Measurements from ENCODE around the gene HTR1B. TPM values are rescaled to one million over a fixed set of nuclear protein-coding genes. Genes with fewer than 3 reads are reported as not detected.

HTR1B gene
- total and polyA plus RNA-seq, 3 donors from 2014 or later = 0.80 to 4.7 (median 2.5) TPM

- no peaks in the 10 kb centered on the region for H3K27me3 ChIP-seq
- TF ChIP-seq CTCF (IDR thresholded peaks at IDR 0.05) (no peak), POLR2A (IDR thresholded peaks at IDR 0.05) (no peak)
- H3K4me3 ChIP-seq = no peak overlapping the region
- H3K36me3 ChIP-seq (ENCODE audit: low read depth, missing control alignments) = no peaks in the 10 kb centered on the region
- H3K27ac ChIP-seq = no peak overlapping the region
- 56 to 69% methylated on average over 1 of the region's 1 CpG for WGBS, 2 donors
- H3K4me1 ChIP-seq = no peaks in the 10 kb centered on the region
- intact Hi-C loops (cut with DNase I; ENCODE audit: low total_unique reads) = no loop called here
- H3K9me3 ChIP-seq = no peaks in the 10 kb centered on the region
- no peak for DNase-seq
Measured at GRCh38 chr6:77425216-77425615, 38.1 kb downstream of the HTR1B start.

- TF ChIP-seq POLR2A (IDR thresholded peaks at IDR 0.05) (no peak), CTCF (IDR thresholded peaks at IDR 0.05) (no peak)
- H3K4me1 ChIP-seq = no peaks in the 10 kb centered on the region
- no peaks in the 10 kb centered on the region for H3K27me3 ChIP-seq
- H3K36me3 ChIP-seq (ENCODE audit: low read depth, missing control alignments) = no peaks in the 10 kb centered on the region
- H3K27ac ChIP-seq = no peak overlapping the region
- no peaks in the 10 kb centered on the region for H3K9me3 ChIP-seq
- no peak for DNase-seq
- no peak overlapping the region for H3K4me3 ChIP-seq
- 81 to 92% methylated on average over 2 of the region's 2 CpGs for WGBS, 2 donors
- intact Hi-C loops (cut with DNase I; ENCODE audit: low total_unique reads) = no loop called here
Measured at GRCh38 chr6:77424761-77425160, 38.5 kb downstream of the HTR1B start.

- intact Hi-C loops (cut with DNase I; ENCODE audit: low total_unique reads) = no loop called here
- TF ChIP-seq CTCF (IDR thresholded peaks at IDR 0.05) (no peak), POLR2A (IDR thresholded peaks at IDR 0.05) (no peak)
- WGBS, 2 donors = 74 to 87% methylated on average over 2 of the region's 2 CpGs
Measured at GRCh38 chr6:77416839-77417238, 46.5 kb downstream of the HTR1B start.

GRCh38 chr6:77415706-77416105 is 47.6 kb downstream of the HTR1B start:
- Histone ChIP-seq H3K36me3 (ENCODE audit: low read depth, missing control alignments) (no peaks in the 10 kb centered on the region), H3K4me3 (no peak overlapping the region), H3K9me3 (no peaks in the 10 kb centered on the region), H3K27me3 (no peaks in the 10 kb centered on the region), H3K4me1 (no peaks in the 10 kb centered on the region), H3K27ac (no peak overlapping the region)
- intact Hi-C loops (cut with DNase I; ENCODE audit: low total_unique reads) = no loop called here
- TF ChIP-seq POLR2A (IDR thresholded peaks at IDR 0.05) (no peak), CTCF (IDR thresholded peaks at IDR 0.05) (no peak)
- DNase-seq = no peak
- WGBS, 2 donors = 88 to 96% methylated on average over 2 of the region's 2 CpGs

More at GRCh38 chr6:77416839-77417238, 46.5 kb downstream of the HTR1B start:
- H3K27me3 ChIP-seq = no peaks in the 10 kb centered on the region
- no peak overlapping the region for H3K4me3 ChIP-seq
- no peaks in the 10 kb centered on the region for H3K9me3 ChIP-seq
- H3K27ac ChIP-seq = no peak overlapping the region
- no peaks in the 10 kb centered on the region for H3K4me1 ChIP-seq
- H3K36me3 ChIP-seq (ENCODE audit: low read depth, missing control alignments) = no peaks in the 10 kb centered on the region
- DNase-seq = no peak

Other genes with a start within 250 kb of the HTR1B start
- gene MEI4, start 189.5 kb upstream of the HTR1B start, total RNA-seq = 1 to 10 TPM; 6.3 to 7.3 TPM
- 6.9 TPM for gene MEI4, start 189.5 kb upstream of the HTR1B start, polyA plus RNA-seq (ENCODE audit: insufficient read depth, low read depth, low replicate concordance)

All from testis (tissue), 3 donors.